Vagina (tissue), 2 donors: ENCODE data around the gene FAR2.

Experiments
- POLR2A ChIP-seq, 2 donors: fragments of 450-650 bp; IDR thresholded peaks; one replicate each; pipeline ENCODE4 v1.6.1; 2017; ENCODE audit warnings: antibody characterized with exemption in 2 of 2, mild to moderate bottlenecking in 2 of 2, moderate library complexity in 2 of 2
- POLR2AphosphoS5 ChIP-seq, 2 donors: sonication (generic); formaldehyde crosslinking; IDR thresholded peaks; one replicate each; pipeline ENCODE4 v1.9.0; 2017; ENCODE audit warnings: antibody characterized with exemption in 2 of 2, mild to moderate bottlenecking in 2 of 2, low read depth in 1 of 2; ENCODE audit not compliant: insufficient read depth in 1 of 2
- TF ChIP-seq, protein P1 (sequence below), 3 experiments: fragments of 450-650 bp in 2 of 3; fragments of 200-600 bp in 1 of 3; sonication (generic) in 1 of 3; IDR thresholded peaks; one replicate each; pipeline ENCODE4 v1.5.1; 2017 to 2019; ENCODE audit warnings: antibody characterized with exemption in 3 of 3, mild to moderate bottlenecking in 2 of 3, moderate library complexity in 2 of 3

GRCh38 chr12:29334937-29335336, 185.9 kb downstream of the FAR2 start:
- TF ChIP-seq, protein P1, sequence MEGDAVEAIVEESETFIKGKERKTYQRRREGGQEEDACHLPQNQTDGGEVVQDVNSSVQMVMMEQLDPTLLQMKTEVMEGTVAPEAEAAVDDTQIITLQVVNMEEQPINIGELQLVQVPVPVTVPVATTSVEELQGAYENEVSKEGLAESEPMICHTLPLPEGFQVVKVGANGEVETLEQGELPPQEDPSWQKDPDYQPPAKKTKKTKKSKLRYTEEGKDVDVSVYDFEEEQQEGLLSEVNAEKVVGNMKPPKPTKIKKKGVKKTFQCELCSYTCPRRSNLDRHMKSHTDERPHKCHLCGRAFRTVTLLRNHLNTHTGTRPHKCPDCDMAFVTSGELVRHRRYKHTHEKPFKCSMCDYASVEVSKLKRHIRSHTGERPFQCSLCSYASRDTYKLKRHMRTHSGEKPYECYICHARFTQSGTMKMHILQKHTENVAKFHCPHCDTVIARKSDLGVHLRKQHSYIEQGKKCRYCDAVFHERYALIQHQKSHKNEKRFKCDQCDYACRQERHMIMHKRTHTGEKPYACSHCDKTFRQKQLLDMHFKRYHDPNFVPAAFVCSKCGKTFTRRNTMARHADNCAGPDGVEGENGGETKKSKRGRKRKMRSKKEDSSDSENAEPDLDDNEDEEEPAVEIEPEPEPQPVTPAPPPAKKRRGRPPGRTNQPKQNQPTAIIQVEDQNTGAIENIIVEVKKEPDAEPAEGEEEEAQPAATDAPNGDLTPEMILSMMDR (IDR thresholded peaks at IDR 0.05), result no peak
- TF ChIP-seq POLR2AphosphoS5 (IDR thresholded peaks at IDR 0.05; ENCODE audit: insufficient read depth in 1 of 2, low read depth in 1 of 2) (no peak), POLR2A (IDR thresholded peaks at IDR 0.05) (no peak)
